Adipose tissue (tissue), 3 donors: ENCODE results near the gene HS3ST3A1. TPM values are rescaled to one million over a fixed set of nuclear protein-coding genes. Genes with fewer than 3 reads are reported as not detected.

Experiments
- H3K27ac ChIP-seq: one replicate; pipeline ENCODE4 v1.5.1; 2013; ENCODE audit warnings: low read depth, low read length
- WGBS, 3 donors: extraction: QIAGEN DNeasy Blood & Tissue Kit; methylation state at CpG; one replicate each; pipeline ENCODE4 v1.1.7; 2013; 5-methylcytosine and 5-hydroxymethylcytosine counted together
- polyA plus RNA-seq, 3 donors: library from polyadenylated mRNA; stranded (reverse); fragments of 200-250 nt; gene quantifications; one replicate each; pipeline ENCODE4 v1.2.3, GENCODE V29; 2013
- donor health status: healthy with polysubstance abuse.
- donor health status: Bipolar disorder and iron deficiency.
- donor health status: healthy.

HS3ST3A1 gene
- polyA plus RNA-seq, 3 donors, result 0.07 to 1.8 (median 0.61) TPM

DNA sequence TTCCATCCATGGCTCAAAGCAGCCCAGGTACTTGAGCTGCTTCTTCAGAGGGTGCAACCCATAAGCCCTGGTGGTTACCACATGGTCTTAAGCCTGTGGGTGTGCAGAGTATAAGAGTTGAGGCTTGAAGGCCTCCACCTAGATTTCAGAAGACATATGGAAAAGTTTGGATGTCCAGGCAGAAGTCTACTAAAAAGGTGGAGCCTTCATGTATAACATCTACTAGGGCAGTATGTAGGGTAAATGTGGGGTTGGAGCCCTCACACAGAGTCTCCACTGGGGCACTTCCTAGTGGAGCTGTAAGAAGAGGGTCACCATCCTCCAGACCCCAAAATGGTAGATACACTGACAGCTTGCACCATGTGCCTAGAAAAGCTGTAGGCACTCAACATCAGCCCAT lies 120.9 kb downstream of the HS3ST3A1 start:
- no peak overlapping the region for H3K27ac ChIP-seq

- WGBS, 3 donors, result 57 to 74% (median 74%) methylated on average over 2 of the region's 2 CpGs
- no peak overlapping the region for H3K27ac ChIP-seq
Measured at GRCh38 chr17:13478326-13478830, 123.4 kb downstream of the HS3ST3A1 start.

DNA sequence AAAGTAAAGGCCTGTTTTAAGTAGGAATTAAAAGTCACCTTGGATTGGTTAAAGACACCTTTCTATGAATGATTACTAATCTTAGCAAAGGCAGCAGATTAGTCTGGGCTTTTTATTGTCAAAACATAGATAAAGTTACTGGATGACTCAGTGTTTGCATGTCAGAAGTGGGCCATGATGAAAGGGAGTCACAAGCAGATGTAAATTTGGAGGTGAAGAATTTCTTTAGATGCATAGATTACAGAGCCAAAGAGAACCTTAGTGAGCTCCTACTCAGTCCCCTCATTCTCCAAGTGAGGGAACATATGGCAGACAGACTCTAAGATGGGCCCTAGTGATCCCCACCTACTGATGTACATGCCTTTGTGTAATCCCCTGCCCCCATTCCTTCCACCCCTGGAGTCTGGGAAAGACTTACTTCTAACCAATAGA lies 124.5 kb downstream of the HS3ST3A1 start:
- H3K27ac ChIP-seq, result no peak overlapping the region

GRCh38 chr17:13476720-13477119 lies 125.0 kb downstream of the HS3ST3A1 start:
- H3K27ac ChIP-seq, result no peak overlapping the region
- 83 to 97% (median 93%) methylated on average over 1 of the region's 1 CpG for WGBS, 3 donors

GRCh38 chr17:13475574-13476223 lies 126.0 kb downstream of the HS3ST3A1 start:
- 84 to 89% (median 86%) methylated on average over 2 of the region's 2 CpGs for WGBS, 3 donors
- H3K27ac ChIP-seq, result no peak overlapping the region

GRCh38 chr17:13474073-13474800 lies 127.5 kb downstream of the HS3ST3A1 start:
- 68 to 77% (median 68%) methylated on average over 10 of the region's 10 CpGs for WGBS, 3 donors
- H3K27ac ChIP-seq, result no peak overlapping the region

GRCh38 chr17:13465678-13466077 lies 136.1 kb downstream of the HS3ST3A1 start:
- WGBS, 3 donors, result 72 to 86% (median 82%) methylated on average over 3 of the region's 3 CpGs
- H3K27ac ChIP-seq, result no peak overlapping the region

DNA sequence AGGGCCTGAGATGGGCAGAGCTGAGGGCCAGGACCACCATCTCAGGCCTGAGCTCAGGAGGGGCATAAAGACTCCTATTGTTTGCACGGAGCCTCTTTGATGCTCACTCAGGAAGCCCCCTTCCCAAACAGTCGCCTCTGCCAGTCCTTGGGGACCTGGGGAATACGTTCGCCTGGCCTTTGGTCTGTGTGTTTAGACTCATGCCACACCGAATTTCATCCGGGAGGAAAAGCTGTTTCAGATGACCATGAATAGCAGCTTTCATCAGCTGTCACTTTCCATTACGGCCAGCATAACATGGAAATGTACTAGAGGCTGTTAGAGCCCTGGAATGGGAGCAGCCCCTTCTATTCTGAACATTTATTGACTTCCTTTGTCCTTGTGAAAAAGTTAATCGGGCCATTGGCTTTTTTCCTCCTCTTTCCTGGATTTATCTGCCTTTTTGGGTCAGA lies 139.0 kb downstream of the HS3ST3A1 start:
- whole genome bisulfite sequencing, 3 donors, result 65 to 79% (median 78%) methylated on average over 8 of the region's 8 CpGs
- H3K27ac ChIP-seq, result no peak overlapping the region

- 83 to 96% (median 91%) methylated on average over 1 of the region's 1 CpG for WGBS, 3 donors
- H3K27ac ChIP-seq, result no peak overlapping the region
Measured at GRCh38 chr17:13462146-13462545, 139.6 kb downstream of the HS3ST3A1 start.

DNA sequence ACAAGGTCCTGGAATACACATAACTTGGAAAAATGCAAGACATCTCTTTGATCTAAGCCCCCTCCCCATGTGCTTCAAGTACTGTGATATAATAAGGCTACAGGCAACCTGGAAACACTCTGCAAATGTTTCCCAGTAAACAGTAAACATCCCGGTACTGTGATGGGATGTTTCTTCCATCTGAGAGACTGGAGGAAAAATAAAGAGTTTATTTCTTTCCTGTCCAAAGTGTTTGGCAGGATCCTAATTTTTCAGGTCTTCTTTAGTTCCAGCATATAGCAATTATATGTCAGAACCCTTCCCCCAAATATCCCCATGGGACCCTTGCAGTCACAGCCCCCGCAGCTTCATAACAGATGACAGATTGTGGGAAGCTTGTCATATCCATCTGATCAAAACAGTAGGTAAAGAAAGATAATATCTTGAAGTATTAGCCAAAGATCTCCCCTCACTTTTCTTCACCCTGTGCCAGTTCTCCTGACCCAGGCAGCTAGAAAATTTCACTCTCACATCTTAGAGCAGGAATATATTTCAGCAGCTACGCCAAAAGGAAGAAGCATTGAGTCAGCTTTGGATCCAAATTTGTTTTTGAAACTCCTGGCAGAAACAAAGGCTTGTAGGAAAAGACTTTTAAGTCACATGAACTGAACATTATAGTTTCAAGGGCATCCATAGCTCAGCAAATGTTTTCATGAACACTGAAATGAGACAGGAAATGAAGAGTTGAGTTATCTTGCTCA lies 141.3 kb downstream of the HS3ST3A1 start:
- no peak overlapping the region for H3K27ac ChIP-seq
- 44 to 62% (median 49%) methylated on average over 3 of the region's 3 CpGs for WGBS, 3 donors

DNA sequence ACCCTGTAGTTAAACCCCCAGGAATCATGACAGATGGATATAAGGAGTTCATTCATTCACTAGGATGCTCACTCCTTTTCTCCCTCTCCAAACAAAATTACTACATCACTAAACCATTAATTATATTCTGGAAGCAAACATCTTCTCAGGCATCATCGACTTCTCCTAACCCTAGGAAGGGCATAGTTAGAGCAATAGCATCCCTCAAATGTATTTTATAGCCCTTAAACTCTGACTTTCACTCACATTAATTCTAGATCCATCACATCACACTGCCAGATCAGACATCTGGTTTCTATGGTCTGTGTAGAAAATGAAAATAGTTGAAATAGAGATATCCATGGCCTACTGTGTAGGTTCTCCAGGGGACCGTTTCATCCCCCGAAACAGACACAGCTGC lies 143.9 kb downstream of the HS3ST3A1 start:
- no peak overlapping the region for H3K27ac ChIP-seq
- WGBS, 3 donors, result 76 to 84% (median 84%) methylated on average over 3 of the region's 3 CpGs
